Panc1 (cell line): ENCODE data around the gene RAP1GAP. TPM values are rescaled to one million over a fixed set of nuclear protein-coding genes. Genes with fewer than 3 reads are reported as not detected.

ENCODE experiments used
- ATAC-seq: fragments of 200-7000 bp; cut with Tn5 transposase; 2 replicates; pipeline ENCODE4 v1.9.1; 2020; ENCODE audit warnings: mild to moderate bottlenecking, moderate library complexity
- BruUV-seq: library from RNA; stranded (reverse); fragments of 400-500 nt; replicated peaks from 2 replicates; lab custom pipeline; 2021; lab: Mats Ljungman, UMichigan
- CTCF ChIA-PET: fragments of 300-600 bp; sonication (Branson Sonifier 250); formaldehyde crosslinking; loops from one replicate; lab custom pipeline; 2022; ENCODE audit warnings: antibody characterized with exemption; lab: Charles Lee
- POLR2A ChIA-PET: fragments of 300-600 bp; sonication (Branson Sonifier 250); formaldehyde crosslinking; loops from one replicate; lab custom pipeline; 2022; ENCODE audit warnings: antibody characterized with exemption; lab: Charles Lee
- DNase-seq: peaks from one replicate; pipeline ENCODE4 v3.0.0-alpha.2; 2010; ENCODE audit warnings: low read depth, low spot score
- H3K27ac ChIP-seq: 2 replicates; pipeline ENCODE4 v1.5.1; 2011; ENCODE audit warnings: mild to moderate bottlenecking, low read length, inconsistent platforms
- H3K27me3 ChIP-seq: fragments of 200-500 bp; sonication (Bioruptor generic); 2 replicates; pipeline ENCODE4 v1.6.0; 2014; ENCODE audit warnings: low read length, inconsistent platforms; ENCODE audit not compliant: control insufficient read depth, insufficient read depth
- H3K36me3 ChIP-seq: fragments of 200-500 bp; sonication (Bioruptor generic); 2 replicates; pipeline ENCODE4 v1.5.1; 2014; ENCODE audit warnings: inconsistent platforms, mild to moderate bottlenecking, low read length, moderate library complexity; ENCODE audit not compliant: control insufficient read depth, insufficient read depth
- H3K4me1 ChIP-seq: 2 replicates; pipeline ENCODE4 v1.5.1; 2011; ENCODE audit warnings: inconsistent platforms, mild to moderate bottlenecking, low read length, moderate library complexity; ENCODE audit not compliant: control insufficient read depth, insufficient read depth
- H3K4me3 ChIP-seq, 2 experiments: 2 replicates each; pipeline ENCODE4 v1.5.1; 2011 to 2012; ENCODE audit warnings: low read depth in 2 of 2, low read length in 2 of 2, mild to moderate bottlenecking in 2 of 2, inconsistent platforms in 1 of 2, moderate library complexity in 1 of 2
- H3K9me3 ChIP-seq: fragments of 200-500 bp; sonication (Bioruptor generic); 2 replicates; pipeline ENCODE4 v1.5.1; 2014; ENCODE audit warnings: low read depth, mild to moderate bottlenecking, inconsistent platforms, low read length, moderate library complexity; ENCODE audit not compliant: control insufficient read depth, insufficient read depth
- POLR2AphosphoS5 ChIP-seq: IDR thresholded peaks from 2 replicates; pipeline ENCODE4 v1.6.1; 2012; ENCODE audit warnings: mild to moderate bottlenecking, low read depth, low read length, moderate library complexity
- SIN3A ChIP-seq: IDR thresholded peaks from 2 replicates; pipeline ENCODE4 v1.6.1; 2012; ENCODE audit warnings: low read depth, mild to moderate bottlenecking, low read length, moderate library complexity, borderline replicate concordance; ENCODE audit not compliant: insufficient read depth
- TCF7L2 ChIP-seq: IDR thresholded peaks from 2 replicates; pipeline ENCODE4 v1.6.1; 2011; ENCODE audit warnings: mild to moderate bottlenecking, low read depth, low read length, inconsistent platforms
- in situ Hi-C: cut with HindIII; loops from 2 replicates; pipeline ENCODE4 v1.10.0; 2016; ENCODE audit warnings: low sequenced_read_pairs, low pct_unique_long_range_greater_than_20kb
- intact Hi-C: fragments of 100-400 bp; cut with micrococcal nuclease; formaldehyde crosslinking; loops from one replicate; pipeline ENCODE4 v1.10.0; 2022; ENCODE audit not compliant: unreplicated experiment
- total RNA-seq: library from RNA; stranded (reverse); gene quantifications from one replicate; pipeline ENCODE4 v1.2.1, GENCODE V29; 2021; ENCODE audit not compliant: unreplicated experiment
- TF ChIP-seq, protein P1 (sequence below): fragments of 450-650 bp; IDR thresholded peaks from 2 replicates; pipeline ENCODE4 v1.5.1; 2017; ENCODE audit warnings: mild to moderate bottlenecking
- TF ChIP-seq, protein P2 (sequence below), 2 experiments: IDR thresholded peaks; 2 replicates each; pipeline ENCODE4 v1.6.1; 2011 to 2012; ENCODE audit warnings: low read depth in 2 of 2, control low read depth in 1 of 2, low read length in 1 of 2, mild to moderate bottlenecking in 1 of 2, moderate library complexity in 1 of 2; ENCODE audit not compliant: insufficient read depth in 1 of 2

Gene RAP1GAP
- total RNA-seq, 1 experiment from 2014 or later: 4.6 TPM

DNA sequence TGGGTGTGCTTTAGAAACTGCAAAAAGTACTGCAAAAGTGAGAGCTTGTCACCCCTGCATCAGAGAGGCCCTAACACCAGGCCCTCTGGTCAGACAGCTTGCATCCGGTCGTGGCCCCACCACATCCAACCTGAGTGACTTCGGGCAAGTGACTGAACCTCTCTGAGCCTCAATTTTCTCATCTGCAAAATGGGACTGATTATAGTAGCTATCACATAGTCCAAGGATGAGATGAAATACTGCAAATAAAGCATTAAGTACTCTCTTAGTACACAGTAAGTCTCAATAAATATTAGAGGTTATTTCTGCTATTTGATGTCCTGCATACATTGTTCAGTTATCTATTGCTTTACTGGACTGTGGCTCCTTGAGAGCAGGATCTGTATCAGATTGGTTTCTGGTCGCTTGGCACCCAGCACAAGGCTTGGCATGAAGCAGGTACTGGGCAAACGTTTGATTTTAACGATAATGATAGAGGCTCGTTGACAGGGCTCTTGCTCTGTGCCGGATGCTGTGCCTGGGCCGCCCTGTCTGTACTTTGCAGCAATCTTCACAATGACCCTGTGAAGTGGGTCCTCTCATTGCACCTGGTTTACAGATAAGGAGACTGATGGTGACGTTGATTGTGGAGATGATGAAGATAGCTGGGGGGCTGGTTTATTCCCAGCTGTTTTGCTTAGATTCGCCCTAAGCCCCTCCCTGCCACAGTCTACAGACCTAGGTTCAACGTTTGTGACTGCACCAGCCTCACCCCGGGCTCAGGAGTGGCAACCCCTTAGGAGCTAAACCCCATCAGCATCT is 43.6 kb downstream of the RAP1GAP start:
- Histone ChIP-seq H3K4me1 (peaks cover 3% of the 10 kb centered on the region; the same call in 1 of the 2 replicates), H3K9me3 (no peaks in the 10 kb centered on the region), H3K4me3 (no peak overlapping the region), H3K27ac (no peak overlapping the region), H3K27me3 (no peaks in the 10 kb centered on the region), H3K36me3 (no peaks in the 10 kb centered on the region)
- TF ChIP-seq TCF7L2: no peak
- no peak for TF ChIP-seq POLR2AphosphoS5
- TF ChIP-seq SIN3A: no peak
- TF ChIP-seq, protein P1, sequence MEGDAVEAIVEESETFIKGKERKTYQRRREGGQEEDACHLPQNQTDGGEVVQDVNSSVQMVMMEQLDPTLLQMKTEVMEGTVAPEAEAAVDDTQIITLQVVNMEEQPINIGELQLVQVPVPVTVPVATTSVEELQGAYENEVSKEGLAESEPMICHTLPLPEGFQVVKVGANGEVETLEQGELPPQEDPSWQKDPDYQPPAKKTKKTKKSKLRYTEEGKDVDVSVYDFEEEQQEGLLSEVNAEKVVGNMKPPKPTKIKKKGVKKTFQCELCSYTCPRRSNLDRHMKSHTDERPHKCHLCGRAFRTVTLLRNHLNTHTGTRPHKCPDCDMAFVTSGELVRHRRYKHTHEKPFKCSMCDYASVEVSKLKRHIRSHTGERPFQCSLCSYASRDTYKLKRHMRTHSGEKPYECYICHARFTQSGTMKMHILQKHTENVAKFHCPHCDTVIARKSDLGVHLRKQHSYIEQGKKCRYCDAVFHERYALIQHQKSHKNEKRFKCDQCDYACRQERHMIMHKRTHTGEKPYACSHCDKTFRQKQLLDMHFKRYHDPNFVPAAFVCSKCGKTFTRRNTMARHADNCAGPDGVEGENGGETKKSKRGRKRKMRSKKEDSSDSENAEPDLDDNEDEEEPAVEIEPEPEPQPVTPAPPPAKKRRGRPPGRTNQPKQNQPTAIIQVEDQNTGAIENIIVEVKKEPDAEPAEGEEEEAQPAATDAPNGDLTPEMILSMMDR: no peak
- TF ChIP-seq, protein P2, sequence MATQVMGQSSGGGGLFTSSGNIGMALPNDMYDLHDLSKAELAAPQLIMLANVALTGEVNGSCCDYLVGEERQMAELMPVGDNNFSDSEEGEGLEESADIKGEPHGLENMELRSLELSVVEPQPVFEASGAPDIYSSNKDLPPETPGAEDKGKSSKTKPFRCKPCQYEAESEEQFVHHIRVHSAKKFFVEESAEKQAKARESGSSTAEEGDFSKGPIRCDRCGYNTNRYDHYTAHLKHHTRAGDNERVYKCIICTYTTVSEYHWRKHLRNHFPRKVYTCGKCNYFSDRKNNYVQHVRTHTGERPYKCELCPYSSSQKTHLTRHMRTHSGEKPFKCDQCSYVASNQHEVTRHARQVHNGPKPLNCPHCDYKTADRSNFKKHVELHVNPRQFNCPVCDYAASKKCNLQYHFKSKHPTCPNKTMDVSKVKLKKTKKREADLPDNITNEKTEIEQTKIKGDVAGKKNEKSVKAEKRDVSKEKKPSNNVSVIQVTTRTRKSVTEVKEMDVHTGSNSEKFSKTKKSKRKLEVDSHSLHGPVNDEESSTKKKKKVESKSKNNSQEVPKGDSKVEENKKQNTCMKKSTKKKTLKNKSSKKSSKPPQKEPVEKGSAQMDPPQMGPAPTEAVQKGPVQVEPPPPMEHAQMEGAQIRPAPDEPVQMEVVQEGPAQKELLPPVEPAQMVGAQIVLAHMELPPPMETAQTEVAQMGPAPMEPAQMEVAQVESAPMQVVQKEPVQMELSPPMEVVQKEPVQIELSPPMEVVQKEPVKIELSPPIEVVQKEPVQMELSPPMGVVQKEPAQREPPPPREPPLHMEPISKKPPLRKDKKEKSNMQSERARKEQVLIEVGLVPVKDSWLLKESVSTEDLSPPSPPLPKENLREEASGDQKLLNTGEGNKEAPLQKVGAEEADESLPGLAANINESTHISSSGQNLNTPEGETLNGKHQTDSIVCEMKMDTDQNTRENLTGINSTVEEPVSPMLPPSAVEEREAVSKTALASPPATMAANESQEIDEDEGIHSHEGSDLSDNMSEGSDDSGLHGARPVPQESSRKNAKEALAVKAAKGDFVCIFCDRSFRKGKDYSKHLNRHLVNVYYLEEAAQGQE (IDR thresholded peaks at IDR 0.05; ENCODE audit: insufficient read depth in 1 of 2, low read depth in 2 of 2, low read length in 1 of 2): no peak
- intact Hi-C loops: no loop called here
- CTCF ChIA-PET: no interaction called here
- ATAC-seq (no peak), DNase-seq (no peak)
- no TSS peak for BruUV-seq
- POLR2A ChIA-PET: no interaction called here
- in situ Hi-C loops: no loop called here

DNA sequence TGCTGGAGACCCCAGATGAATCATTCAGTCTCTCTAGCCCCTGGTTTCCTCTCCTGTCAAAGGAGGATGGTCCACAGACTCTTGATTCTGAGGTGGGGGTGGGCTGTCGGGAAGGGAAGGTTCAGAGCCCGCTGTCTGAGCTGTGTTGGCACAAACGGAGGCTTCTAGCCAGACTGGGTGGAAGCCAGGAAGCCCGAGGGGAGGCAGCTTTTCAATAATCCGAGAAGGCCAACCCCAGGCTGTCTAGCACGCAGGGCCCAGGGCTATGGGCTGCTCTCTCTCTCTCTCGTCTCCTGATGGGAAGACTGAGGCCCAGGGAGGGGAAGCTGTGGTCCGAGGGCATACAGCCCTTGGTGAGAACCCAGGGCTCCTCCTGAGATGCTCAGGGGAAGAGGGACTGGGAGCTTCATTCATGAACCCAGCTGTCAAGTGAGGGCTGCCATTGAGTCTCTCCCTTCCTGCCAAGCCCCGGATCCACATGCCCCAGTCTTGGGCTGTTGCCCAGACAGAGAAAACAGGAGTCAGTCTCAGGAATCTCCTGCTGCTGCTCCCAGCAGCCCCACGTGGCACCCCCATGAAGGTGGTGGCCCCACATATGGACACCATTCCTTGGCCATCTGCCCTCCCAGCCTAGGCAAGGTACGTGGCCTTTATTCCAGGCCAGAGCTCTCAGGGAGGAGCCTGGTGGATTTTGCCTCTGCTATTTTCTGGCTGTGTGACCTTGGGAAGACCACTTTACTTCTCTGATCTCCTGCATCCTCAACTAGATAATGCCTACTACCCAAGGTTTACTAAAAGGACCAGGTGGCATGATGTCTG is 44.4 kb downstream of the RAP1GAP start:
- no peaks in the 10 kb centered on the region for H3K27me3 ChIP-seq
- intact Hi-C loops (no loop called here), in situ Hi-C loops (no loop called here)
- ChIA-PET POLR2A (interaction anchor here (0.6 kb wide), 1 partner anchor 74 kb away, joined by 4 read pairs; no protein-coding TSS in a partner anchor), CTCF (interaction anchor here (0.7 kb wide), 1 partner anchor 80 kb away, joined by 7 read pairs; no protein-coding TSS in a partner anchor)
- no peak for DNase-seq
- H3K9me3 ChIP-seq: no peaks in the 10 kb centered on the region
- no peak overlapping the region for H3K27ac ChIP-seq
- no peaks in the 10 kb centered on the region for H3K36me3 ChIP-seq
- peaks cover 3% of the 10 kb centered on the region; the same call in 1 of the 2 replicates for H3K4me1 ChIP-seq
- no TSS peak for BruUV-seq
- H3K4me3 ChIP-seq: no peak overlapping the region
- no peak for ATAC-seq
- no peak for TF ChIP-seq SIN3A
- no peak for TF ChIP-seq POLR2AphosphoS5
- TF ChIP-seq, protein P1: no peak
